Tibial nerve (tissue), 4 donors: ENCODE data around the gene KDM8.

ENCODE experiments used
- CTCF ChIP-seq, 5 experiments: fragments of 200-600 bp in 3 of 5; fragments of 450-650 bp in 2 of 5; sonication (generic) in 3 of 5; IDR thresholded peaks; one replicate each; pipeline ENCODE4 v1.5.1; 2016 to 2019; ENCODE audit warnings: antibody characterized with exemption in 5 of 5, mild to moderate bottlenecking in 3 of 5, moderate library complexity in 2 of 5
- EP300 ChIP-seq, 2 donors: sonication (generic); formaldehyde crosslinking; IDR thresholded peaks; one replicate each; pipeline ENCODE4 v1.6.1; 2017; ENCODE audit warnings: antibody characterized with exemption in 2 of 2, mild to moderate bottlenecking in 1 of 2

DNA sequence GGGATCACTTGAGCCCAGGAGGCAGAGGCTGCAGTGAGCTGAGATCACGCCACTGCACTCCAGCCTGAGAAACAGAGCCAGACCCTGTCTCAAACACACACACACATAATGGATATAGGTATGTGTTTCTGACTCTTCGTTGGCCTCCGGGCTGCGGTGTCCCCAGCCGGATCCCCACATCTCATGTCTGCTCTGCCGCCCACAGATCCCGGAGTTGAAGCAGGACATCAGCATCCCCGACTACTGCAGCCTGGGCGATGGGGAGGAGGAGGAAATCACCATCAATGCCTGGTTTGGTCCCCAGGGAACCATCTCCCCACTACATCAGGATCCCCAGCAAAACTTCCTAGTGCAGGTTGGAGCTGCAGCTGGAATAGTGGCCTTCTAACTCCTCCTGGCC is 15.4 kb downstream of the KDM8 start:
- TF ChIP-seq EP300 (IDR thresholded peaks at IDR 0.05) = no peak
- TF ChIP-seq CTCF (IDR thresholded peaks at IDR 0.05) = no peak
